Transverse colon (tissue), 4 donors: ENCODE results near the gene ADGRF5. TPM values are rescaled to one million over a fixed set of nuclear protein-coding genes. Genes with fewer than 3 reads are reported as not detected.

Source experiments
- DNase-seq: peaks from one replicate; pipeline ENCODE4 v3.0.0-alpha.2; 2019
- H3K27ac ChIP-seq, 4 donors: fragments of 200-600 bp; sonication (generic); 2 replicates each; pipeline ENCODE4 v1.5.1; 2016 to 2018; ENCODE audit warnings: inconsistent platforms in 4 of 4
- H3K27me3 ChIP-seq: fragments of 200-600 bp; sonication (generic); 2 replicates; pipeline ENCODE4 v1.5.1; 2017; ENCODE audit warnings: inconsistent platforms
- H3K36me3 ChIP-seq, 4 donors: fragments of 200-600 bp; sonication (generic); 2 replicates each; pipeline ENCODE4 v1.5.1; 2017 to 2019; ENCODE audit warnings: inconsistent platforms in 4 of 4
- H3K4me1 ChIP-seq, 4 donors: fragments of 200-600 bp; sonication (generic); 2 replicates each; pipeline ENCODE4 v1.5.1; 2017 to 2020; ENCODE audit warnings: inconsistent platforms in 4 of 4
- H3K4me3 ChIP-seq, 4 donors: fragments of 200-600 bp; sonication (generic); 1 replicate in 1 of 4; 2 replicates in 3 of 4; pipeline versions ENCODE4 v1.5.1 to v1.6.1; 2017 to 2019; ENCODE audit warnings: inconsistent platforms in 4 of 4
- H3K9me3 ChIP-seq, 2 donors: fragments of 200-600 bp; sonication (generic); 2 replicates each; pipeline ENCODE4 v1.5.1; 2017 to 2019; ENCODE audit warnings: inconsistent platforms in 2 of 2
- EP300 ChIP-seq: sonication (generic); formaldehyde crosslinking; IDR thresholded peaks from one replicate; pipeline ENCODE4 v1.6.1; 2017; ENCODE audit warnings: antibody characterized with exemption, low read depth
- POLR2A ChIP-seq: fragments of 450-650 bp; IDR thresholded peaks from one replicate; pipeline ENCODE4 v1.6.1; 2016; ENCODE audit warnings: antibody characterized with exemption, mild to moderate bottlenecking, moderate library complexity
- POLR2AphosphoS5 ChIP-seq, 3 donors: sonication (generic); formaldehyde crosslinking; IDR thresholded peaks; one replicate each; pipeline ENCODE4 v1.6.1; 2016; ENCODE audit warnings: antibody characterized with exemption in 3 of 3
- WGBS, 2 donors: methylation state at CpG; one replicate each; pipeline ENCODE4 v1.1.5; 2018; ENCODE audit warnings: low coverage in 1 of 2; 5-methylcytosine and 5-hydroxymethylcytosine counted together
- in situ Hi-C, 4 donors: fragments of 200-750 bp; cut with MboI; loops; one replicate each; pipeline versions ENCODE4 v1.15.0 to v1.15.1; 2017; ENCODE audit warnings: low sequenced_read_pairs in 3 of 4, low pct_ligation_motif_present in 1 of 4, low pct_unique_long_range_greater_than_20kb in 1 of 4
- intact Hi-C: fragments of 100-400 bp; cut with DNase I; formaldehyde crosslinking; loops from one replicate; pipeline ENCODE4 v1.15.1; 2023; ENCODE audit warnings: low total_unique reads
- total RNA-seq, 4 donors: library from RNA; depleted of rRNA; stranded (reverse); fragments of >200 nt; gene quantifications; one replicate each; pipeline ENCODE4 v1.1.0, GENCODE V29; 2016
- TF ChIP-seq, protein P1 (sequence below), 5 experiments: fragments of 200-600 bp in 3 of 5; fragments of 450-650 bp in 2 of 5; sonication (generic) in 3 of 5; IDR thresholded peaks; 1 replicate in 2 of 5; 2 replicates in 3 of 5; pipeline ENCODE4 v1.5.1; 2016 to 2017; ENCODE audit warnings: antibody characterized with exemption in 5 of 5, inconsistent platforms in 3 of 5, mild to moderate bottlenecking in 2 of 5, moderate library complexity in 1 of 5

The ADGRF5 gene
- total RNA-seq, 4 donors from 2014 or later, result 1.5 to 4.1 (median 2.5) TPM

DNA sequence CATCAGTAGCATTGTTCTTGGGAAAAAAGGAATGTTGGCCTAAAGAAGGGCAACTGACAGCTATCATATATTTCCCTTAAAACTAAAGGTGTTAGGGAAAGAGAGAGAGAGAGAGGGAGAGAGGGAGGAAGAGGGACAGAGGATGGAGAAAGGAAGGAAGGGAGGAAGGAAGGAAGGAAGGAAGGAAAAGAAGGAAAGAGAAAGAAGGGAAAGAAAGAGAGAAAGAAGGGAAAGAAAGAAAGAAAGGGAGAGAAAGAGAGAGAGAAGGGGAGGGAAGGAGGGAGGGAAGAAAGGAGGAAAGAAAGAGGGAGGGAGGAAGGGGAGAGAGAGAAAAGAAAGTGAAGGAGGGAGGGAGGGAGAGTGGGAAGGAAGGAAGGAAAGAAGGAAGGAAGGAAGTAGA is 37.7 kb upstream of the ADGRF5 start:
- Histone ChIP-seq H3K36me3 (no peaks in the 10 kb centered on the region), H3K27me3 (no peaks in the 10 kb centered on the region), H3K27ac (no peak overlapping the region), H3K9me3 (no peaks in the 10 kb centered on the region), H3K4me3 (no peak overlapping the region), H3K4me1 (no peaks in the 10 kb centered on the region)
- no peak for DNase-seq
- TF ChIP-seq POLR2AphosphoS5 (IDR thresholded peaks at IDR 0.05), result no peak
- TF ChIP-seq, protein P1, sequence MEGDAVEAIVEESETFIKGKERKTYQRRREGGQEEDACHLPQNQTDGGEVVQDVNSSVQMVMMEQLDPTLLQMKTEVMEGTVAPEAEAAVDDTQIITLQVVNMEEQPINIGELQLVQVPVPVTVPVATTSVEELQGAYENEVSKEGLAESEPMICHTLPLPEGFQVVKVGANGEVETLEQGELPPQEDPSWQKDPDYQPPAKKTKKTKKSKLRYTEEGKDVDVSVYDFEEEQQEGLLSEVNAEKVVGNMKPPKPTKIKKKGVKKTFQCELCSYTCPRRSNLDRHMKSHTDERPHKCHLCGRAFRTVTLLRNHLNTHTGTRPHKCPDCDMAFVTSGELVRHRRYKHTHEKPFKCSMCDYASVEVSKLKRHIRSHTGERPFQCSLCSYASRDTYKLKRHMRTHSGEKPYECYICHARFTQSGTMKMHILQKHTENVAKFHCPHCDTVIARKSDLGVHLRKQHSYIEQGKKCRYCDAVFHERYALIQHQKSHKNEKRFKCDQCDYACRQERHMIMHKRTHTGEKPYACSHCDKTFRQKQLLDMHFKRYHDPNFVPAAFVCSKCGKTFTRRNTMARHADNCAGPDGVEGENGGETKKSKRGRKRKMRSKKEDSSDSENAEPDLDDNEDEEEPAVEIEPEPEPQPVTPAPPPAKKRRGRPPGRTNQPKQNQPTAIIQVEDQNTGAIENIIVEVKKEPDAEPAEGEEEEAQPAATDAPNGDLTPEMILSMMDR (IDR thresholded peaks at IDR 0.05), result no peak
- no peak for TF ChIP-seq EP300
- no peak for TF ChIP-seq POLR2A
- in situ Hi-C loops (no loop called here), intact Hi-C loops (no loop called here)

DNA sequence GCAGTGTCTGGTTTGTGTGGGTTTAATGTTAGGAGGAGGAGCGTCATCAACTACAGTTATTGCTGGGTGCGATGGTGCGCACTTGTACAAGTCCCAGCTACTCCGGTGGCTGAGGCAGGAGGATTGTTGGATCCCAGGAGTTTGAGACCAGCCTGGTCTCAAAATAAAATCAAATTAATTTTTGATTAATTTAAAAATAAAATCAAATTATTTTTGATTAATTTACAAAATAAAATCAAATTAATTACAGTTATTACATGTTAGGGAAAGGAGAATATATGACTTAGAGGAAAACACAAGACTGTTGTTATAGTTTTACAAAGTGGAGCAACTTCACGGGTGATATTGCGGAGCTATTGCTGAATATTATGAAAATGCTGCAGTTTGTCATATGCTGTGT is 34.7 kb upstream of the ADGRF5 start:
- intact Hi-C loops (no loop called here), in situ Hi-C loops (no loop called here)
- H3K36me3 ChIP-seq, result no peaks in the 10 kb centered on the region
- no peak overlapping the region for H3K27ac ChIP-seq
- H3K4me1 ChIP-seq, result no peaks in the 10 kb centered on the region
- H3K9me3 ChIP-seq, result no peaks in the 10 kb centered on the region
- no peak for DNase-seq
- H3K27me3 ChIP-seq, result no peaks in the 10 kb centered on the region
- 94 to 96% methylated on average over 5 to 6 of the region's 6 CpGs for WGBS, 2 donors
- H3K4me3 ChIP-seq, result no peak overlapping the region
- TF ChIP-seq POLR2AphosphoS5 (IDR thresholded peaks at IDR 0.05), result no peak
- TF ChIP-seq EP300, result no peak
- TF ChIP-seq, protein P1 (IDR thresholded peaks at IDR 0.05), result no peak
- TF ChIP-seq POLR2A, result no peak

DNA sequence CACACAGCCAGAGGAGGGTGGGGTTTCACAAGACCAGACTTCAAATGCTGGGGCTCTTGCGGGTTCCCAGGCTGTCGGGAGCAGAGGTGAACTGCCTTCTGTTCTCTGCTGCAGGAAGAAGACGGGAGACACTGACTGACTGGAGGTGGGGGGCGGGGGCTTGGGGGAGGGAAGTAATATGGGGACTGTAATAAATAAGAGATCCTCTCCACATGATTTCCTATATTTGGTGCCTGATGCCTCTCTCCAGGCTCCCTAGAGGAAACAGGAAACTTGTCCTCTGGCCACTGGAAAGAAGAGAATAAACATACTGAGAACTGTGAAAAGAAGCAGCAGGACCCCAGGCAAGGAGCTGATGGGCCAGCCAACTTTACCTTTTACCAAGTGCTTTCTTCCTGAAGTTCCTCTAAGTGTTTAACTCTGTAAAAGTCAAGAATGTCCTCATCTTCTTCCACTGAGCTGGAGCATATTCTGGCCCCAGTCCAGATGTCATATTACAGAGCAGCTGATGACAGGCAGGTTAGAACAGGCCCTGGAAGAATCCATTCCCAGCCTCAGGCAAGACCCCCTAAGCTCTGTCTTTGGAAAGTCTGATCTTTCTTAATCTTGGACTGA is 33.2 kb upstream of the ADGRF5 start:
- H3K27ac ChIP-seq, result no peak overlapping the region
- H3K27me3 ChIP-seq, result no peaks in the 10 kb centered on the region
- in situ Hi-C loops, result no loop called here
- no peaks in the 10 kb centered on the region for H3K9me3 ChIP-seq
- intact Hi-C loops, result no loop called here
- DNase-seq, result no peak
- TF ChIP-seq, protein P1 (IDR thresholded peaks at IDR 0.05), result no peak
- TF ChIP-seq POLR2A (no peak), EP300 (no peak), POLR2AphosphoS5 (IDR thresholded peaks at IDR 0.05) (no peak)
- no peaks in the 10 kb centered on the region for H3K36me3 ChIP-seq
- no peak overlapping the region for H3K4me3 ChIP-seq
- H3K4me1 ChIP-seq, result peaks cover 0 to 5% (median 0%) of the 10 kb centered on the region in 4 donors
- WGBS, 2 donors, result 73% methylated on average over 4 of the region's 4 CpGs; no CpG with 5 or more reads in 1 of the 2 donors

DNA sequence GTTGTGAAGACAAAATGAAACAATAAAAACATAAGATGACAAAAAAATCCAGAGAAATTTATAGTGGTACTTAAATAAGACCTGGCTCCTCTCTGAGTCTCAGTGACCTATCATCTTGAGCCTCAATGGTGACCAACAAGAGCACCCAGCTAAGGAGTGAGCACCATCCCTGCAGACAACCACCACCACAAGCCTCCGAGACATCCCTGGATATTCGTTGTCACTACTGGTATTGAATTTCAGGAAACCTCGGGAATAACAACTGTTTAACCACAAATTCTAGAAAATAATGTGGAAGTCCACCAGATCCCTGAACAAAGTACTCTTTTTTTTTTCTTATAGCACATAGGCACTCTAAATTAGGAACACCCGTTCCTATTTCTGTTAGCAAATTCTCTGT is 32.2 kb upstream of the ADGRF5 start:
- no peaks in the 10 kb centered on the region for H3K9me3 ChIP-seq
- in situ Hi-C loops, result no loop called here
- H3K27me3 ChIP-seq, result no peaks in the 10 kb centered on the region
- H3K4me3 ChIP-seq, result no peak overlapping the region
- DNase-seq, result no peak
- no peaks in the 10 kb centered on the region for H3K36me3 ChIP-seq
- H3K27ac ChIP-seq, result no peak overlapping the region
- intact Hi-C loops, result no loop called here
- 78 to 100% methylated on average over 1 to 4 of the region's 4 CpGs for whole genome bisulfite sequencing, 2 donors
- no peak for TF ChIP-seq POLR2A
- no peak for TF ChIP-seq POLR2AphosphoS5 (IDR thresholded peaks at IDR 0.05)
- TF ChIP-seq, protein P1 (IDR thresholded peaks at IDR 0.05), result no peak
- TF ChIP-seq EP300, result no peak
- H3K4me1 ChIP-seq, result peaks cover 0 to 9% (median 2%) of the 10 kb centered on the region in 4 donors
